Spleen (tissue), 7 donors: ENCODE measurements around the gene SESN2.

Experiments used
- CTCF ChIP-seq, 11 experiments: fragments of 200-600 bp in 7 of 11; fragments of 450-650 bp in 4 of 11; sonication (generic) in 4 of 11; IDR thresholded peaks in 8 of 11; conservative IDR thresholded peaks in 3 of 11; 1 replicate in 7 of 11; 2 replicates in 4 of 11; pipeline versions ENCODE4 v1.4.0 to v1.8.0; 2016 to 2021; ENCODE audit warnings: antibody characterized with exemption in 11 of 11, inconsistent platforms in 4 of 11, mild to moderate bottlenecking in 1 of 11
- POLR2AphosphoS5 ChIP-seq, 3 donors: sonication (generic); formaldehyde crosslinking; IDR thresholded peaks; one replicate each; pipeline ENCODE4 v1.5.1; 2017; ENCODE audit warnings: antibody characterized with exemption in 3 of 3
- donor health status: DM: no; HTN: no; CAD: no; lungs with moderate emphysema.
- donor health status: DM: no; HTN: no; CAD: no.
- donor health status: DM: no; HTN: no; CAD: no.

GRCh38 chr1:28306301-28306949, 47.1 kb downstream of the SESN2 start:
- no peak for TF ChIP-seq CTCF (IDR thresholded peaks at IDR 0.05 in 8 of 11, conservative IDR thresholded peaks at IDR 0.05 in 3 of 11)
- TF ChIP-seq POLR2AphosphoS5 (IDR thresholded peaks at IDR 0.05) = no peak
